GM19099 (cell line): ENCODE data around the gene CCDC40.

Experiments
- POLR2A ChIP-seq: IDR thresholded peaks from 3 replicates; pipeline ENCODE4 v1.6.1; 2011; ENCODE audit warnings: low read depth; ENCODE audit not compliant: insufficient read length; ENCODE audit errors: extremely low read depth

Gene CCDC40

GRCh38 chr17:80130992-80131391 is 94.5 kb downstream of the CCDC40 start:
- TF ChIP-seq POLR2A = no peak

DNA sequence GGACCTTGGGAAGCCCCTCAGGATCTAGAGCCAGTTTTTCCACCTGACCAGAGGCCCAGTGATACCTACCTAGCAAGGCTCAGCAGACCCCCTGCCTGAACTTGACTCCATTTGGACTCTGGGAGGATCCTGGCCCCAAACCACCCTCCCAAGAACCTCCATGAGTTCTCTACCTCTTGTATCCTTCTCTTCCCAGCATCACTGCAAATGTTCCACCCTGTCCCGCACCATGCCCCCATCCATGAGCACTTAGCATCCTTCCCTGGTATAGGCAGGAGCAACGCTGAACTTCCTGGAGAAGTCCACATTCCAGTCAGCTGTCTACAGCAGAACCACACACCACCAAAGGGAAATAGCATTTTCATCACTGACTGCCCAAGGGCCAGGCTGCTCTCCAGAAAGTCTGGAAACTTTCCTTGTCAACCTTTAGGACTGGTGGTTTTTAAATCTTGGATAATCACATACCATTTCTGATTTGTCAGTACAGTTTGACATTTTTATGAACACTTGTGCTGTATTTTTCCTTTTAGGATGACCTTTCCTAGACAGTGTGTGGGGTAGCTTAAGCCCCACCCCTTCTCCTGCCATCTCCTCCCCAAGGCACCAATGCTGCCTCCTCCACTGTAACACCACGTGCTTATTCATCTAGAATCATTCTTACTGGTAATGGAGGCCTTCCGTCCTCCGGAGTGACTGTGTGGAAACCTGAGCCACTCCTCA is 96.6 kb downstream of the CCDC40 start:
- TF ChIP-seq POLR2A = no peak

GRCh38 chr17:80133626-80133970 is 97.2 kb downstream of the CCDC40 start:
- TF ChIP-seq POLR2A = no peak

GRCh38 chr17:80137131-80137530 is 100.7 kb downstream of the CCDC40 start:
- no peak for TF ChIP-seq POLR2A

DNA sequence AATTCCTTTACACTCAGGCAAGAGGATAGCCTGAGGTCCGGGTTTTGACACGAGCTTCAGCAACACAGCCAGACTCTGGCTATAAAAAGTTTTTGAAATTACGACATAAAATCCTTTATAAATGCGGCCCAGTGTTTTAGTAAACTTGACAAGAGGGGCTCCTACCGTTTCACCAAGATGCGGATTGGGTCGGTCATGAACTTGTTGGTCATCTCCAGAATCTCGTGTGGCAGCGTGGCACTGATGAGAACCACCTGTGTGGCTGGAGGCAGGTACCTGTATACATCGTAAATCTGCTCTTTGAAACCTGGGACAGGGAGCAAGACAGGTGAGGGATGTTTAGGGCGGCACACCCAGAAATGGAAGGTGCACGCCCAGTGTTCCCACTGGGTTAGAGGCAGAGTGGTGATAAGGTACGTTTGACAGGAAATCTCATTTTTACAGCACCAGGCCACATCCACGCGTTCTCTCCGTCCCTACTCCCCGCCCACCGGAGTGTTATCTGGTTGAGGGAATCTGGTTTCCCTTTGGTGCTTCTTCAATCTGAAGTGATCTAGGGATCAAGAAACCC is 102.5 kb downstream of the CCDC40 start:
- no peak for TF ChIP-seq POLR2A

DNA sequence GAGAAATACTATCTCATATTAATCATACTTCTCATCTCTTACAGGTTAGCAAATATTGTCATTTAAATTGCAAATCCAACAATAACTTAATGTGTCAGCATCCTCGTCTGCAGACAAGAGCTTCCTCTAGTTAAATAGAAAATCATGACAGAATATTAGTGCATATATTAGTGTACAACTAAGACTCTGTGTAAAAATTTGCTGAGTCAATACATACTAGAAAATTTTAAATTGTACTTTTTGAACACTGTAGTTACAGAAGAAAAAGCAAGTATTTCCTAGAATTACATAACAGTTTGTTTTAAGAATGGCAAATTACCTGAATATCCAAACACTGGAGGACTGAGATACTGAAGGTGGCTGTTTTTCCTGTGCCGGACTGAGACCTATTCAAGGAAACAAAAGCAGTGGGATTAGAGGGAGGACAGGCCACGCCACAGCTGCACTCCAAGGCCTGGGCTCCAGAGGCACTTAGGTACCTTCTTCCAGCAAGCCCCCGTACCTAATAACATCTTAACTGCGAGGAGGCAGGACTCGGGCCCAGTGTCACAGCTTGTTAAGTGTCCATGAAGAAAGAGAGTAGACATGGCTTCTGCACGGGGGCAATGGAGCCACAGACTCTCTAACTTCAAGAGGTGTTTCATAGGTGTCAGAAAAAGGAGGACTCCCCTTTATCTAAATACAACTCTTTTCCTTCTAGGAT is 105.2 kb downstream of the CCDC40 start:
- TF ChIP-seq POLR2A = no peak

DNA sequence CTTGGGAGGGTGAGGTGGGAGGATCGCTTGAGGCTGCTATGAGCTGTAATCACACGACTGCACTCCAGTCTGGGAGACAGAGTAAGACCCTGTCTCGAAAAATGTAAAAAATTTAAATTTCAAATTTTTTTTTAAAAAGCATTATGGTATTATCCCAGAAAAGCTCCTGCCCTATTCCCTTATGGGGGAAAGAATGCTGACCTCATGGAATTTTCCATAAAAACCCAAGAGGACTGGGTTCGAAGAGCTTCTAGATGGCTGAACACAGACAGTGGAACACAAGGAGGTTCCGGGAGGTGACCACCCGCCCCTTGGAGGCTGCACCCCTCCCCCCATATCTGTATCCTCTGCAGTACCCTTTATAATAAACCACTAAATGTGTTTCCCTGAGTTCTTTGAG is 106.5 kb downstream of the CCDC40 start:
- no peak for TF ChIP-seq POLR2A

GRCh38 chr17:80145076-80146075 is 108.9 kb downstream of the CCDC40 start:
- no peak for TF ChIP-seq POLR2A

- TF ChIP-seq POLR2A = no peak
Observed at GRCh38 chr17:80146121-80147034, 109.9 kb downstream of the CCDC40 start.

DNA sequence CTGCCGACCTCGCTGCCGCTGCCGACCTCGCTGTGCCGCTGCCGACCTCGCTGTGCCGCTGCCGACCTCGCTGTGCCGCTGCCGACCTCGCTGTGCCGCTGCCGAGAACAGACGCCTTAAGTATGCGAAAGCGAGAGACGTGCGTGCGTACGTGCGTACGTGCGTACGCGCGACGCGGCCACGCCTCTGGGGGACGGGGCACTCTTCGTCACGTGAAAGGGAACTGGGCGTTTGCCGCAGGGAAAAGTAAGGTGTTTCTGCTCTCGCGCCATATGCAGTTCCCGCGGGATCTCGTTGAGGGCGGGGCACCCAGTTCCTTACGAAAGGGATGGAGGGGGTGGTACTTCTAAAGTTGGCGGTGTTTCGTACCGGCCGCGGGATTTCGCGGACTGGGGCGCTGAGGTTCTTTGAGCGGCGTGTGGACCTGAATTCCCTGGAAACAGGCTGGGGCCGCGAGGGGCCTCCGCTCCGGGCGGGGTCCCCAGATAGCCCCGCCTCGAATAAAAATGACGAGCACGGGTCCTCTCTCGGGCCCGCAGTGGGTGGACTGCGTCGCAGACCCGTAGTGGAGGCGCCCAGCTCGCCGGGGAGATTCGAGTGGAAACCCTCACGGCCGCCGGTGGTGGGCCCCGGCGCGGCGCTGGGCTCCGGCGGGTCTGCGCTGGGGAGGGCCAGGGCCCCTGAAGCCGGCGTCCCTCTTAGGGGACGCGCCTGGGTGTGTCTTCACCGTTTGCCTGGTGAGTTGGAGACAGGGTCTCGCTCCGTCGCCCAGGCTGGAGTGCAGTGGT is 110.8 kb downstream of the CCDC40 start, which contains the start of gene EIF4A3:
TSS of gene EIF4A3 (minus strand) at position 94 of the 788 bp plus-strand sequence. CDS start 167 bp downstream, outside the sequence.
- TF ChIP-seq POLR2A = peak; percentile 99
